ENCODE measurements around the gene GPAT2.
"Not testable (repeated sequence)": the region's sequence is repeated elsewhere in the genome, so short reads cannot be mapped to it uniquely, and the experiment has no call there.

- not testable (repeated sequence) for TF ChIP-seq CTCF (IDR thresholded peaks at IDR 0.05; ENCODE audit: borderline replicate concordance, extremely low read depth, low read length, poor library complexity, severe bottlenecking); EZH2 (IDR thresholded peaks at IDR 0.05; ENCODE audit: borderline replicate concordance, low read depth, low read length, severe bottlenecking)
Observed at GRCh38 chr2:96062483-96062882, 27.8 kb upstream of the GPAT2 start.
